H9 (cell line): ENCODE results near the gene G2E3. TPM values are rescaled to one million over a fixed set of nuclear protein-coding genes. Genes with fewer than 3 reads are reported as not detected.

Source experiments
- DNase-seq: peaks from one replicate; pipeline ENCODE4 v3.0.0-alpha.2; 2017
- H2AFZ ChIP-seq: one replicate; pipeline ENCODE4 v1.6.1; 2013; ENCODE audit warnings: mild to moderate bottlenecking, low read length, control low read depth, moderate library complexity
- H2AK5ac ChIP-seq: 2 replicates; pipeline ENCODE4 v1.6.1; 2013; ENCODE audit warnings: low read length, control low read depth, mixed read lengths; ENCODE audit not compliant: insufficient read length
- H2BK120ac ChIP-seq: one replicate; pipeline ENCODE4 v1.6.1; 2013; ENCODE audit warnings: low read depth, mild to moderate bottlenecking, low read length, control low read depth, inconsistent platforms; ENCODE audit not compliant: poor library complexity, severe bottlenecking
- H2BK12ac ChIP-seq: 2 replicates; pipeline ENCODE4 v1.6.1; 2013; ENCODE audit warnings: low read length, control low read depth, mixed read lengths, low read depth; ENCODE audit not compliant: insufficient read length
- H2BK15ac ChIP-seq: 2 replicates; pipeline ENCODE4 v1.6.1; 2013; ENCODE audit warnings: low read depth, low read length, control low read depth
- H2BK20ac ChIP-seq: one replicate; pipeline ENCODE4 v1.6.1; 2013; ENCODE audit warnings: low read depth, mild to moderate bottlenecking, low read length, control low read depth, inconsistent platforms; ENCODE audit not compliant: poor library complexity, severe bottlenecking
- H2BK5ac ChIP-seq: 2 replicates; pipeline ENCODE4 v1.6.1; 2013; ENCODE audit warnings: low read length, control low read depth, mixed read lengths; ENCODE audit not compliant: insufficient read length
- H3K14ac ChIP-seq: 2 replicates; pipeline ENCODE4 v1.6.1; 2013; ENCODE audit warnings: low read length, control low read depth; ENCODE audit not compliant: insufficient read depth
- H3K18ac ChIP-seq: 2 replicates; pipeline ENCODE4 v1.6.1; 2013; ENCODE audit warnings: low read depth, mild to moderate bottlenecking, mixed read lengths, low read length, control low read depth; ENCODE audit not compliant: insufficient read length
- H3K23ac ChIP-seq: 2 replicates; pipeline ENCODE4 v1.6.1; 2013; ENCODE audit warnings: low read length, control low read depth, mixed read lengths, low read depth; ENCODE audit not compliant: insufficient read length
- H3K23me2 ChIP-seq: 2 replicates; pipeline ENCODE4 v1.6.1; 2013; ENCODE audit warnings: low read depth, mild to moderate bottlenecking, mixed read lengths, low read length, control low read depth; ENCODE audit not compliant: insufficient read length, poor library complexity, severe bottlenecking
- H3K27ac ChIP-seq: 2 replicates; pipeline ENCODE4 v1.5.1; 2013; ENCODE audit warnings: low read length, control low read depth, mixed read lengths, low read depth; ENCODE audit not compliant: insufficient read length
- H3K27me3 ChIP-seq: 2 replicates; pipeline ENCODE4 v1.6.1; 2013; ENCODE audit warnings: low read length, control low read depth, inconsistent platforms; ENCODE audit not compliant: insufficient read depth
- H3K4ac ChIP-seq: 2 replicates; pipeline ENCODE4 v1.6.1; 2013; ENCODE audit warnings: low read depth, mild to moderate bottlenecking, control low read depth, inconsistent platforms, low read length, moderate library complexity
- H3K4me1 ChIP-seq: 2 replicates; pipeline ENCODE4 v1.6.1; 2013; ENCODE audit warnings: low read length, control low read depth, inconsistent platforms; ENCODE audit not compliant: insufficient read depth
- H3K4me2 ChIP-seq: 2 replicates; pipeline ENCODE4 v1.6.1; 2013; ENCODE audit warnings: low read length, control low read depth, mixed read lengths; ENCODE audit not compliant: insufficient read length, insufficient read depth
- H3K56ac ChIP-seq: 2 replicates; pipeline ENCODE4 v1.6.1; 2013; ENCODE audit warnings: low read depth, mild to moderate bottlenecking, mixed read lengths, low read length, control low read depth; ENCODE audit not compliant: insufficient read length
- H3K79me1 ChIP-seq: 2 replicates; pipeline ENCODE4 v1.6.1; 2013; ENCODE audit warnings: low read depth, mild to moderate bottlenecking, moderate library complexity, low read length, control low read depth, inconsistent platforms; ENCODE audit not compliant: insufficient read depth, poor library complexity, severe bottlenecking
- H3K79me2 ChIP-seq: 2 replicates; pipeline ENCODE4 v1.6.1; 2013; ENCODE audit warnings: low read length, control low read depth, inconsistent platforms; ENCODE audit not compliant: insufficient read depth
- H3K9ac ChIP-seq: 2 replicates; pipeline ENCODE4 v1.6.1; 2013; ENCODE audit warnings: low read length, control low read depth, mixed read lengths; ENCODE audit not compliant: insufficient read length; ENCODE audit errors: extremely low read depth
- H3K9me3 ChIP-seq: one replicate; pipeline ENCODE4 v1.6.1; 2013; ENCODE audit warnings: low read depth, low read length, inconsistent platforms; ENCODE audit not compliant: control insufficient read depth
- H3T11ph ChIP-seq: one replicate; pipeline ENCODE4 v1.6.1; 2013; ENCODE audit warnings: mild to moderate bottlenecking, low read length, control low read depth, inconsistent platforms
- H4K20me1 ChIP-seq: one replicate; pipeline ENCODE4 v1.6.1; 2013; ENCODE audit not compliant: control insufficient read depth, insufficient read length, insufficient read depth
- H4K5ac ChIP-seq: 2 replicates; pipeline ENCODE4 v1.6.1; 2013; ENCODE audit warnings: low read depth, mild to moderate bottlenecking, mixed read lengths, low read length, control low read depth; ENCODE audit not compliant: insufficient read length
- H4K8ac ChIP-seq: replicated peaks from 2 replicates; pipeline ENCODE4 v1.6.1; 2013; ENCODE audit warnings: low read length, control low read depth, mixed read lengths, low read depth; ENCODE audit not compliant: insufficient read length
- H4K91ac ChIP-seq: 2 replicates; pipeline ENCODE4 v1.6.1; 2013; ENCODE audit warnings: low read depth, mild to moderate bottlenecking, moderate library complexity, mixed read lengths, low read length, control low read depth; ENCODE audit not compliant: insufficient read length
- H3K27ac Mint-ChIP-seq, 3 experiments: 2 replicates in 2 of 3; 3 replicates in 1 of 3; pipeline ENCODE4 v1.8.0; 2020 to 2021; ENCODE audit warnings: mixed read lengths in 3 of 3, mild to moderate bottlenecking in 1 of 3, moderate library complexity in 1 of 3
- H3K27me3 Mint-ChIP-seq: 2 replicates; pipeline ENCODE4 v1.8.0; 2021; ENCODE audit warnings: low read depth, mild to moderate bottlenecking, moderate library complexity, mixed read lengths
- H3K36me3 Mint-ChIP-seq, 3 experiments: 2 replicates in 2 of 3; 3 replicates in 1 of 3; pipeline ENCODE4 v1.8.0; 2020 to 2021; ENCODE audit warnings: low read depth in 3 of 3, mixed read lengths in 3 of 3; ENCODE audit not compliant: insufficient read depth in 1 of 3
- H3K4me1 Mint-ChIP-seq, 2 experiments: 2 replicates each; pipeline ENCODE4 v1.8.0; 2020; ENCODE audit warnings: mixed read lengths in 2 of 2
- H3K4me3 Mint-ChIP-seq, 2 experiments: 2 replicates in 1 of 2; 3 replicates in 1 of 2; pipeline ENCODE4 v1.8.0; 2020 to 2021; ENCODE audit warnings: mild to moderate bottlenecking in 2 of 2, mixed read lengths in 2 of 2, moderate library complexity in 1 of 2
- H3K9me3 Mint-ChIP-seq, 2 experiments: 2 replicates in 1 of 2; 3 replicates in 1 of 2; pipeline ENCODE4 v1.8.0; 2020; ENCODE audit warnings: mild to moderate bottlenecking in 2 of 2, mixed read lengths in 2 of 2, moderate library complexity in 1 of 2
- CTCF ChIP-seq: fragments of 200-600 bp; sonication (generic); conservative IDR thresholded peaks from 3 replicates; pipeline ENCODE4 v1.8.0; 2021; ENCODE audit warnings: antibody characterized with exemption, mild to moderate bottlenecking
- WGBS: extraction: QIAGEN DNeasy Blood & Tissue Kit; methylation state at CpG from one replicate; pipeline ENCODE4 v1.1.7; 2013; ENCODE audit warnings: missing lambda C conversion rate, low lambda C conversion rate, mixed read lengths; ENCODE audit not compliant: insufficient read length; ENCODE audit errors: extremely low coverage; 5-methylcytosine and 5-hydroxymethylcytosine counted together
- total RNA-seq: library from RNA; stranded (reverse); gene quantifications from 2 replicates; pipeline ENCODE4 v1.2.1, GENCODE V29; 2021

Gene G2E3
- total RNA-seq, 1 experiment from 2014 or later = 49.2 TPM

GRCh38 chr14:30600922-30601918, 42.3 kb downstream of the G2E3 start:
- Histone ChIP-seq H2BK12ac (no peak overlapping the region), H4K20me1 (no peaks in the 10 kb centered on the region), H3K79me2 (no peaks in the 10 kb centered on the region), H3K4me2 (no peak overlapping the region), H3K4ac (no peak overlapping the region), H3K9me3 (no peaks in the 10 kb centered on the region), H4K5ac (no peak overlapping the region), H2AK5ac (no peak overlapping the region), H3K27me3 (no peaks in the 10 kb centered on the region), H3K4me1 (no peaks in the 10 kb centered on the region), H4K91ac (no peak overlapping the region), H3T11ph (no peak overlapping the region), H3K14ac (no peak overlapping the region), H3K9ac (no peak overlapping the region), H3K23me2 (no peaks in the 10 kb centered on the region), H2AFZ (no peak overlapping the region), H4K8ac (no peak overlapping the region), H3K79me1 (no peaks in the 10 kb centered on the region), H3K18ac (no peak overlapping the region), H3K27ac (no peak overlapping the region), H2BK5ac (no peak overlapping the region), H2BK120ac (no peak overlapping the region), H2BK15ac (no peak overlapping the region), H2BK20ac (no peak overlapping the region), H3K56ac (no peak overlapping the region), H3K23ac (no peak overlapping the region)
- TF ChIP-seq CTCF = no peak
- no peaks in the 10 kb centered on the region for H3K4me1 Mint-ChIP-seq
- H3K36me3 Mint-ChIP-seq = peaks cover 20 to 58% (median 58%) of the 10 kb centered on the region in 3 experiments
- peak overlapping the region in 1 of 3 experiments; percentile 92; a peak in 2 of 7 replicates for H3K27ac Mint-ChIP-seq
- no peaks in the 10 kb centered on the region for H3K9me3 Mint-ChIP-seq
- H3K4me3 Mint-ChIP-seq = no peak overlapping the region
- H3K27me3 Mint-ChIP-seq = no peaks in the 10 kb centered on the region
- no CpG with 5 or more reads among the region's 8 CpGs for WGBS
- DNase-seq = no peak
